Measurements from ENCODE around the gene KLRC2.
"Not testable (repeated sequence)": the region's sequence is repeated elsewhere in the genome, so short reads cannot be mapped to it uniquely, and the experiment has no call there.

KLRC2 gene

DNA sequence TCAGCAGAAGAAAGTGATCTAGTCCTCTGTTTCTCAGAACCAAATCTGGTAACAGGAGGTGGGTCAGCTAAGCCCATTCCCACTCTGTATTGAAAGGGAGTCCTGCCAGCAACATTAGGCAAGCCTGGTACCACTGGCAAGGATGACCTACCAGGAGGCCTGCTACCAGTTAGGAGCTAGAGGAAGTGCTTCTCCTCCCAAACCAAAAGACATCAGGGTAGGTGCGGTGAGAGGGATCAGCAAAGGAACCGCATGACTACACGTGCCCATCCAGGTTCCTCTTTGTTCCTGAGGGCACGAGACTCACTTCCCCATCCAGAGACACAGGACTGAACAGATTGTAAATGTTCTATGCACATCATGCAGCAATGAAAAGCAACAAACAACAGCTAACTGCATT is 29.1 kb downstream of the KLRC2 start:
- DNase-seq (ENCODE audit: low spot score), result no peak
- FAIRE-seq, result no peak

GRCh38 chr12:10405294-10405693 is 30.5 kb downstream of the KLRC2 start:
- FAIRE-seq (no peak), DNase-seq (ENCODE audit: low spot score) (no peak)

DNA sequence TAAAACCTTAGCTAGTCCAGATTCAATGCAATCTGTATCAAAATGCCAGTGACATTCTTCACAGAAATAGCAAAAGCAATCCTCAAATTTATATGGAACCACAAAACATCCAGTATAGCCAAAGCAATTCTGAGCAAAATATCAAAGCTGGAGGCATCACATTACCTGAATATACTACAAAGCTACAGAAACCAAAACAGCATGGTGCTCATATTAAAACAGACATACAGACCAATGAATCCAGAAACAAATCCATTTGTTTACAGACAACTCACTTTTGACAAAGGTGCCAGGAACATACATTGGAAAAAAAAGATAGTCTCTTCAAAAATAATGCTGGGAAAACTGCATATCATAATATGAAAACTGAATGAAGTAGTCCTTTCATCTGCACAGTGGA is 31.0 kb downstream of the KLRC2 start:
- DNase-seq (ENCODE audit: low spot score) (no peak), FAIRE-seq (no peak)

GRCh38 chr12:10400829-10401228 is 35.0 kb downstream of the KLRC2 start:
- DNase-seq (ENCODE audit: low spot score) (no peak), FAIRE-seq (no peak)

DNA sequence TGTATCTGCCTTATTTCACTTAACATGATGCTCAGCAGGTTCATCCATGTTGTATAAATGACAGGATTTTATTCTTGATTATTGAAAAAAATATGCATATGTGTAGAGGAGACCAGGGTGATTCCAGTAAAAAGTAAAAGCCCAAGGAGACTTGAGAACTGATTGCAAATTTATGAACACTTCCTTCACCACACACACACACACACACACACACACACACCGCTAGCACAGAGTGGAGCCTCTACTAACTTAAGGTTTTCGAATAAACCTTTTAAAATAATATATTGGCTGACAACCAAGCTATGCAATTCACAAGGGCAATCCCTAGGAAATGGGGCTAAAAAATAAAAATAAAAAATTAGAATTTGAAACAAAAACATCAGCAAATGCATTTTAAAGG is 37.6 kb downstream of the KLRC2 start:
- DNase-seq (ENCODE audit: low spot score) (no peak), FAIRE-seq (no peak)

DNA sequence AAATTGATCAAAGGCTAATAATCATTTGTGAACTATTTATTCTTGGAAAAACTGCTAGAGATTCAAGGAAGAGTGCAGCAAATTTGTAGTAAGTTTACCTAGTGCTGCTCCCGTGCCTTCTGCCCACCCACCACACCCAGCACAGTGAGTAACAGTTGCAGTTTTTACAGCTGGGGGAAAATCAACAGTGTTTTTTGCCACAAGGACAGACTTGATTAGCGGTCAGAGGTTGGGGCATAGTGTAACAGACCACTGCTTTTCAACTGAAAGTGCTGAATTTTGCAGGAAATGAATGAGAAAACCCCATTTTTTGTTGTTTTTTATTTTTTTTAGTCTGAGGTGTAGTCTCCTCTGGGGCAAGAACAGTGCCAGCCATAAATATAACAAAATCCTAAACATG is 38.5 kb downstream of the KLRC2 start:
- FAIRE-seq (no peak), DNase-seq (ENCODE audit: low spot score) (no peak)

GRCh38 chr12:10396176-10396575 is 39.6 kb downstream of the KLRC2 start:
- not testable (repeated sequence) for DNase-seq (ENCODE audit: low spot score); FAIRE-seq

GRCh38 chr12:10395390-10395998 is 40.3 kb downstream of the KLRC2 start:
- peak; percentile 45 for FAIRE-seq

GRCh38 chr12:10394531-10395152 is 41.2 kb downstream of the KLRC2 start:
- not testable (repeated sequence) for DNase-seq (ENCODE audit: low spot score); FAIRE-seq

More at GRCh38 chr12:10395390-10395998, 40.3 kb downstream of the KLRC2 start:
- peak; percentile 42 for DNase-seq (ENCODE audit: low spot score)

GRCh38 chr12:10393291-10393690 is 42.5 kb downstream of the KLRC2 start:
- FAIRE-seq, result no peak
- DNase-seq (ENCODE audit: low spot score), result no peak

DNA sequence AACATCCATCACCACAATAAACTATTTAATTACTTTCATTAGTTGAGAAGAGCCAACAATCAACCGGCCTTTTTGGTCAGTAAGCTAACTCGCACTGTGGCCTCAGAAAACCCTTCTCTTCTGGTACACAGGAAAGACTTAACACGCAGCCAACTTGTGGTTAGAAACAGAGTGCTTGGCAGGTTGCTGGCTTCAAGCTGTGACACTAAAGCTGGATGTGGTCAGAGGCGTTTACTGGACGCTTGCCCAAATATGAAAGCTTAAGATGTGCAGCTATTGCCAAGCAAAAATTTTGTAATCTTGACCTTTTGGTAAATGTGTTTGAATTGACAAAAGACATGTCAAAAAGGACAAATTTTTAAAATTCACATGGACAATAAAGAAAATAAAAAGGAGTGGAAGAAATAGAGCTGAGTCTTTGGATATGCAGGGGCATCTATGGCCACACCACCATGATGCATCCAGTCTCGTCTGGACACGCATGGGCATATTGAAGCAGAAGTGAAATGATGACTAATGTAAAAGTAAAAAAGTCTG is 43.3 kb downstream of the KLRC2 start:
- FAIRE-seq (peak; percentile 93), DNase-seq (ENCODE audit: low spot score) (peak; percentile 78)

DNA sequence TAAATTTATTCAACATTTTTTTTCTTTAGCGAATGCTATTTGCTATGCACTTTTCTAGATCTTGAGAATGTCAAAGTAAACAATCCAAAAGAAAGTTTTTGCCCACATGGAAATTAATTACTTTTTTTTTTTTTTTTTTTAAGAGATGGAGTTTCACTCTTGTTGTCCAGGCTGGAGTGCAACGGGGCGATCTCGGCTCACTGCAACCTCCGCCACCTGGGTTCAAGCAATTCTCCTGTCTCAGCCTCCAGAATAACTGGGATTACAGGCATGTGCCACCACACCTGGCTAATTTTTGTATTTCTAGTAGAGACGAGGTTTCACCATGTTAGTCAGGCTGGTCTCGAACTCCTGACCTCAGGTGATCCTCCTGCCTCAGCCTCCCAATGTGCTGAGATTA is 44.8 kb downstream of the KLRC2 start:
- not testable (repeated sequence) for DNase-seq (ENCODE audit: low spot score); FAIRE-seq

- DNase-seq (ENCODE audit: low spot score), result no peak
- no peak for FAIRE-seq
Measured at GRCh38 chr12:10389904-10390303, 45.9 kb downstream of the KLRC2 start, which contains the start of gene KLRK1. KLRK1 (minus strand) TSS chr12:10390041; CDS start chr12:10388810, 1,231 bp downstream.

GRCh38 chr12:10388624-10389413 is 47.0 kb downstream of the KLRC2 start:
- DNase-seq (ENCODE audit: low spot score) (no peak), FAIRE-seq (no peak)

GRCh38 chr12:10387498-10387897 is 48.3 kb downstream of the KLRC2 start:
- DNase-seq (ENCODE audit: low spot score); FAIRE-seq: not testable (repeated sequence)

GRCh38 chr12:10386857-10387256 is 49.0 kb downstream of the KLRC2 start:
- peak; percentile 31 for FAIRE-seq

GRCh38 chr12:10385166-10385613 is 50.6 kb downstream of the KLRC2 start:
- FAIRE-seq (peak; percentile 99), DNase-seq (ENCODE audit: low spot score) (peak; percentile 95)

More at GRCh38 chr12:10386857-10387256, 49.0 kb downstream of the KLRC2 start:
- DNase-seq (ENCODE audit: low spot score), result no peak

GRCh38 chr12:10384191-10384590 is 51.6 kb downstream of the KLRC2 start:
- no peak for DNase-seq (ENCODE audit: low spot score)
- FAIRE-seq, result no peak

DNA sequence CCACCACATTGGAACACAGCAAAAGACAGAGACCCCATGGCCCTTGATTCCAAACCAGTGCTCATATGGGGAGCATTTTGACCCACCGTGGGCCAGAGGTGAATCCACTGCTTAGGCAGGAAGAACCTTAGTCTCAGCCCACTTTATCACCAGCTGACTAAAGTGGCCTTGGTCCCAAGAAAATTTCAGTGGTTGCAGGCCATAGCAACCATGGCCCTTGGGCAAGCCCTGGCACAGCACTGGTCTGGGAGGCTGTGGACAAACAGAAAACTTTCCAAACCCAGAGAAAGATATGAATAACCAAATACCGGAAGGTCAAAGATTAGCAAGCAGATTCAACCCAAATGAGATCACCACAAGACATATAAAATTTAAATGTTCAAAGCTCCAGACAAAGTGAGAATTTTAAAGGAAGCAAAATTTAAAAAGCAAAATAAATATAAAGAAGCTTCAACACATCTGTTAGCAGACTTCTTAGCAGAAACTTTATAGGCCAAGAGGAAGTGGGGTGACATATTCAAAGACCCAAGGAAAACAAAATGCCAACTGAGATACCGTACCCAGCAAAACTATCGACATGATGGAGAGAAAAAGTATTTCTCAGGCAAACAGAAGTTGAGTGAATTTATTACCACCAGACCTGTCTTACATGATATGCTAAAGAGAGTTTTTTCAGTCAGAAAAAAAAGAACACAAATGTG is 53.7 kb downstream of the KLRC2 start:
- FAIRE-seq, result no peak
- DNase-seq (ENCODE audit: low spot score), result no peak
